ENCODE results near the gene RXRA. TPM values are rescaled to one million over a fixed set of nuclear protein-coding genes. Genes with fewer than 3 reads are reported as not detected.

RXRA gene
- total and polyA plus RNA-seq, 2 donors (not counting 3 experiments of a cell fraction or from before 2014, with no cell fraction given): 15.4 to 37.4 TPM

DNA sequence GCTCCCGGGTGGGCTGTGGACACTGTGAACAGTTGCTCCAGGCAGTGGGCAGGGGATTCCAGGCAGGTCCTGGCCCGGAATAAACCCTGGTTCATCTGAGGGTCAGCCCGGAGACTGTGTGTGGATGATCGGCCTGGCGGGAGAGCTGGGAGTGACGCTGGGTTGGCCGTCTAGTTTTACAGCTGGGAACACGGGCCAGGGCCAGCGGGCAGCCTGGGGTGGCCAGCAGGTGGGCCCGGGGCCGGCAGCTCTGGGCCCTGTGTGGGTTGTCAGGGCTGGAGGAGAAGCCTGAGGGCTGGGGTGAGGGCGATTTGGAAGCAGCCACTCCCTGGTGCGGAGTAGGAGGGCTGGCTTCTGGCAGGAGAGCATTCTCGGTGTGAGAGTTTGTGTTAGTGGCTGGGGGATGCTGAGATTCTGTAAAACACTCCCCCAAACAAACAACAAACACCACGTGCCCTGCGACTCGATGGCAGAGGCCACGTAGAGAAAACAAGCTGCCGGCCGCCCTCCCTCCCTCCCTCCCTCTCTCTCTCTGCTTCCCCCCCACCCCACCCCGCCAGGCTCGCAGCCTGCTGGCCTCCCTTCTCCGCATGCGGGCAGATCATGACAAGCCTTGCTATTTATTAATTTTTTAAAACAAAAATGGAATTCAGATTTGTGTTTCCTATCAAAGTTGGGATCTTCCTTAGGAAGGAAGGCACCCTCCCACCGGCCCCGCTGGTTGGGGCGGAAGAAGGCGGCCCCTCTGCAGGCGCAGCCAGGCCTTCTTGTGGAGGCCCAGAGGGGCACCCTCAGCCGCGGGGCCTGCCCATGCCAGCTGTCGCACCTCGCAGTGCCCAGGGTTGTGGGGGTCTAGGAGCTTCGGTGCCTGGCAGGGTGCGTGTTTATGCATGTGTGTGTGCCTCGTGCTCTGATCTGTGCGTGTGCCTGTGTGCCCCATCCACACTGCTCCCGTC is 49.5 kb downstream of the RXRA start:
- H3K36me3 ChIP-seq (ENCODE audit: control insufficient read depth in 2 of 2, extremely low read depth in 1 of 2, insufficient read depth in 2 of 2, low read length in 2 of 2): no peaks in the 10 kb centered on the region
- POLR2A ChIA-PET: no interaction called here
- no peak for TF ChIP-seq POLR2A (IDR thresholded peaks at IDR 0.05; ENCODE audit: low read depth, low read length)
- TF ChIP-seq POLR2AphosphoS5 (IDR thresholded peaks at IDR 0.05; ENCODE audit: insufficient read depth, low read depth, low read length): no peak
- TF ChIP-seq, protein P1, sequence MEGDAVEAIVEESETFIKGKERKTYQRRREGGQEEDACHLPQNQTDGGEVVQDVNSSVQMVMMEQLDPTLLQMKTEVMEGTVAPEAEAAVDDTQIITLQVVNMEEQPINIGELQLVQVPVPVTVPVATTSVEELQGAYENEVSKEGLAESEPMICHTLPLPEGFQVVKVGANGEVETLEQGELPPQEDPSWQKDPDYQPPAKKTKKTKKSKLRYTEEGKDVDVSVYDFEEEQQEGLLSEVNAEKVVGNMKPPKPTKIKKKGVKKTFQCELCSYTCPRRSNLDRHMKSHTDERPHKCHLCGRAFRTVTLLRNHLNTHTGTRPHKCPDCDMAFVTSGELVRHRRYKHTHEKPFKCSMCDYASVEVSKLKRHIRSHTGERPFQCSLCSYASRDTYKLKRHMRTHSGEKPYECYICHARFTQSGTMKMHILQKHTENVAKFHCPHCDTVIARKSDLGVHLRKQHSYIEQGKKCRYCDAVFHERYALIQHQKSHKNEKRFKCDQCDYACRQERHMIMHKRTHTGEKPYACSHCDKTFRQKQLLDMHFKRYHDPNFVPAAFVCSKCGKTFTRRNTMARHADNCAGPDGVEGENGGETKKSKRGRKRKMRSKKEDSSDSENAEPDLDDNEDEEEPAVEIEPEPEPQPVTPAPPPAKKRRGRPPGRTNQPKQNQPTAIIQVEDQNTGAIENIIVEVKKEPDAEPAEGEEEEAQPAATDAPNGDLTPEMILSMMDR (IDR thresholded peaks at IDR 0.05; ENCODE audit: extremely low read depth in 1 of 2, insufficient read depth in 1 of 2, low read depth in 1 of 2, low read length in 2 of 2): peak in 1 of 2 donors; percentile 5
- TF ChIP-seq, protein P2, sequence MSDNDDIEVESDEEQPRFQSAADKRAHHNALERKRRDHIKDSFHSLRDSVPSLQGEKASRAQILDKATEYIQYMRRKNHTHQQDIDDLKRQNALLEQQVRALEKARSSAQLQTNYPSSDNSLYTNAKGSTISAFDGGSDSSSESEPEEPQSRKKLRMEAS (IDR thresholded peaks at IDR 0.05; ENCODE audit: insufficient read depth, insufficient read length): peak; percentile 18
- TF ChIP-seq GATA2 (IDR thresholded peaks at IDR 0.05; ENCODE audit: insufficient read depth, insufficient read length, low read depth, low read length): no peak
- no peak for TF ChIP-seq MYC (IDR thresholded peaks at IDR 0.05; ENCODE audit: low read depth, low read length)
- TF ChIP-seq JUN (IDR thresholded peaks at IDR 0.05; ENCODE audit: borderline replicate concordance, insufficient read depth, insufficient read length, low read depth): no peak
- TF ChIP-seq EZH2 (IDR thresholded peaks at IDR 0.05; ENCODE audit: borderline replicate concordance, low read depth, low read length, severe bottlenecking): no peak
- TF ChIP-seq FOS (IDR thresholded peaks at IDR 0.05; ENCODE audit: borderline replicate concordance, insufficient read depth, low read length): no peak
- dilution Hi-C loops (cut with MboI; ENCODE audit: extremely low pct_ligation_motif_present, low sequenced_read_pairs) (no loop called here), intact Hi-C loops (cut with micrococcal nuclease) (loop anchor here (1.0 to 5.0 kb wide), 4 partner anchors 18 to 59 kb away; partner anchors contain the start of gene RXRA)
- H3K27me3 ChIP-seq (ENCODE audit: control insufficient read depth in 2 of 2, insufficient read depth in 2 of 2, low read length in 2 of 2): no peaks in the 10 kb centered on the region
- BruUV-seq (replicated peaks): no TSS peak
- H3K79me2 ChIP-seq (ENCODE audit: control insufficient read depth, insufficient read depth, low read length): peaks cover 32% of the 10 kb centered on the region
- no peaks in the 10 kb centered on the region for H3K9me1 ChIP-seq (replicated peaks; ENCODE audit: control insufficient read depth, extremely low read depth, insufficient read depth, low read length)
- CTCF ChIA-PET: interaction anchor here (0.8 to 2.7 kb wide), 6 partner anchors 9 to 67 kb away, joined by 3 to 7 read pairs (median 3); no protein-coding TSS in a partner anchor
- DNase-seq (ENCODE audit: low read depth, low spot score) (peak; percentile 44), FAIRE-seq (peak; percentile 21)
- no peaks in the 10 kb centered on the region for H4K20me1 ChIP-seq (replicated peaks; ENCODE audit: control insufficient read depth, extremely low read depth, insufficient read depth, low read length)
- H3K4me2 ChIP-seq (ENCODE audit: insufficient read depth, low read length): no peak overlapping the region
- H3K9me3 ChIP-seq (replicated peaks; ENCODE audit: control insufficient read depth, insufficient read depth, low read length): no peaks in the 10 kb centered on the region
- no peak overlapping the region for H2AFZ ChIP-seq (ENCODE audit: low read depth, low read length)
- H3K4me1 ChIP-seq (ENCODE audit: control insufficient read depth, extremely low read depth, insufficient read depth, low read length): peaks cover 36% of the 10 kb centered on the region
- H3K4me3 ChIP-seq (replicated peaks in 1 of 3; ENCODE audit: insufficient read depth in 1 of 3, low read depth in 1 of 3, low read length in 3 of 3): no peak overlapping the region
- H3K9ac ChIP-seq (replicated peaks; ENCODE audit: extremely low read depth, insufficient read depth, low read length): no peak overlapping the region
- H3K27ac ChIP-seq (ENCODE audit: insufficient read depth, low read depth, low read length): peak overlapping the region; percentile 63

Data from endothelial cell of umbilical vein (primary cell).